ENCODE measurements around the gene DGKI. TPM values are rescaled to one million over a fixed set of nuclear protein-coding genes. Genes with fewer than 3 reads are reported as not detected.

Gene DGKI
- total RNA-seq, 1 experiment from 2014 or later, result 4.0 TPM

GRCh38 chr7:137689761-137690160 lies 157.0 kb downstream of the DGKI start:
- DNase-seq (ENCODE audit: low read depth), result no peak

- DNase-seq (ENCODE audit: low read depth), result peak; percentile 23
Observed at GRCh38 chr7:137687556-137688265, 159.1 kb downstream of the DGKI start.

- peak; percentile 26 for DNase-seq (ENCODE audit: low read depth)
Observed at GRCh38 chr7:137685433-137686164, 161.2 kb downstream of the DGKI start.

- DNase-seq (ENCODE audit: low read depth), result no peak
Observed at GRCh38 chr7:137684776-137685175, 162.0 kb downstream of the DGKI start.

- peak; percentile 33 for DNase-seq (ENCODE audit: low read depth)
Observed at GRCh38 chr7:137684316-137684715, 162.5 kb downstream of the DGKI start.

GRCh38 chr7:137682596-137682995 lies 164.2 kb downstream of the DGKI start:
- DNase-seq (ENCODE audit: low read depth), result peak; percentile 57

- DNase-seq (ENCODE audit: low read depth), result peak; percentile 75
Observed at GRCh38 chr7:137681657-137682562, 164.9 kb downstream of the DGKI start.

- DNase-seq (ENCODE audit: low read depth), result no peak
Observed at GRCh38 chr7:137674551-137675409, 172.0 kb downstream of the DGKI start.

- DNase-seq (ENCODE audit: low read depth), result no peak
Observed at GRCh38 chr7:137674048-137674447, 172.7 kb downstream of the DGKI start.

GRCh38 chr7:137671920-137672319 lies 174.9 kb downstream of the DGKI start:
- DNase-seq (ENCODE audit: low read depth), result no peak

GRCh38 chr7:137670222-137671064 lies 176.3 kb downstream of the DGKI start:
- DNase-seq (ENCODE audit: low read depth), result peak; percentile 89

- peak; percentile 32 for DNase-seq (ENCODE audit: low read depth)
Observed at GRCh38 chr7:137669706-137670105, 177.1 kb downstream of the DGKI start.

- DNase-seq (ENCODE audit: low read depth), result no peak
Observed at GRCh38 chr7:137668404-137668803, 178.4 kb downstream of the DGKI start.

GRCh38 chr7:137667633-137668387 lies 179.0 kb downstream of the DGKI start:
- peak; percentile 76 for DNase-seq (ENCODE audit: low read depth)

GRCh38 chr7:137664846-137665245 lies 181.9 kb downstream of the DGKI start:
- DNase-seq (ENCODE audit: low read depth), result peak; percentile 29

GRCh38 chr7:137661634-137662033 lies 185.1 kb downstream of the DGKI start:
- no peak for DNase-seq (ENCODE audit: low read depth)

- no peak for DNase-seq (ENCODE audit: low read depth)
Observed at GRCh38 chr7:137658190-137658900, 188.4 kb downstream of the DGKI start.

GRCh38 chr7:137657476-137658189 lies 189.1 kb downstream of the DGKI start:
- no peak for DNase-seq (ENCODE audit: low read depth)

Data from RPMI7951 (cell line).